Esophagus squamous epithelium (tissue), 4 donors: Measurements from ENCODE around the gene SERGEF.

Experiments
- POLR2A ChIP-seq, 4 donors: fragments of 450-650 bp; IDR thresholded peaks; one replicate each; pipeline ENCODE4 v1.6.1; 2017; ENCODE audit warnings: antibody characterized with exemption in 4 of 4, mild to moderate bottlenecking in 4 of 4, moderate library complexity in 3 of 4
- TF ChIP-seq, protein P1 (sequence below), 6 experiments: fragments of 450-650 bp in 4 of 6; fragments of 200-600 bp in 2 of 6; sonication (generic) in 2 of 6; IDR thresholded peaks; one replicate each; pipeline ENCODE4 v1.5.1; 2016 to 2019; ENCODE audit warnings: antibody characterized with exemption in 6 of 6, mild to moderate bottlenecking in 4 of 6, moderate library complexity in 4 of 6

DNA sequence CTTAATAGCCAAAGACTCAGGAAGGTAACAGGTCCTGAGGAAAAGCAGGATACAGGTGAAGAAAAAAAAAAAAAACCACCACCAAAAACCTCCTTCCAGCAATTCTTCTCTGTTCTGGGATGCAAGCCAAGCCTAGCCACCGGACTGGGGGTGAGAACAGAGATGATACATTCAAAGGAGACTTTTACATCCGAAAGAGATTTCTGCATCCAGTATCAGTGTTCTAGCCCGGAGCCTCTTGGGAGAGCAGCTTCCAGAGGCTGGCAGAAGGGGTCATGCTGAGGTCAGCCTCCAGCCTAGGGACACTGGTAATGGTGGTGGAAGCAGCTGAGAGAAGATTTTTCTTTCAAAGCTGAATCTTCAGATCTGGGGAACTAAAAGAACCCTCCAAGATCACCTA, 202.1 kb downstream of the SERGEF start:
- TF ChIP-seq, protein P1, sequence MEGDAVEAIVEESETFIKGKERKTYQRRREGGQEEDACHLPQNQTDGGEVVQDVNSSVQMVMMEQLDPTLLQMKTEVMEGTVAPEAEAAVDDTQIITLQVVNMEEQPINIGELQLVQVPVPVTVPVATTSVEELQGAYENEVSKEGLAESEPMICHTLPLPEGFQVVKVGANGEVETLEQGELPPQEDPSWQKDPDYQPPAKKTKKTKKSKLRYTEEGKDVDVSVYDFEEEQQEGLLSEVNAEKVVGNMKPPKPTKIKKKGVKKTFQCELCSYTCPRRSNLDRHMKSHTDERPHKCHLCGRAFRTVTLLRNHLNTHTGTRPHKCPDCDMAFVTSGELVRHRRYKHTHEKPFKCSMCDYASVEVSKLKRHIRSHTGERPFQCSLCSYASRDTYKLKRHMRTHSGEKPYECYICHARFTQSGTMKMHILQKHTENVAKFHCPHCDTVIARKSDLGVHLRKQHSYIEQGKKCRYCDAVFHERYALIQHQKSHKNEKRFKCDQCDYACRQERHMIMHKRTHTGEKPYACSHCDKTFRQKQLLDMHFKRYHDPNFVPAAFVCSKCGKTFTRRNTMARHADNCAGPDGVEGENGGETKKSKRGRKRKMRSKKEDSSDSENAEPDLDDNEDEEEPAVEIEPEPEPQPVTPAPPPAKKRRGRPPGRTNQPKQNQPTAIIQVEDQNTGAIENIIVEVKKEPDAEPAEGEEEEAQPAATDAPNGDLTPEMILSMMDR (IDR thresholded peaks at IDR 0.05), result no peak
- TF ChIP-seq POLR2A (IDR thresholded peaks at IDR 0.05), result no peak
